ENCODE data around the gene DHX9.

DHX9 gene

DNA sequence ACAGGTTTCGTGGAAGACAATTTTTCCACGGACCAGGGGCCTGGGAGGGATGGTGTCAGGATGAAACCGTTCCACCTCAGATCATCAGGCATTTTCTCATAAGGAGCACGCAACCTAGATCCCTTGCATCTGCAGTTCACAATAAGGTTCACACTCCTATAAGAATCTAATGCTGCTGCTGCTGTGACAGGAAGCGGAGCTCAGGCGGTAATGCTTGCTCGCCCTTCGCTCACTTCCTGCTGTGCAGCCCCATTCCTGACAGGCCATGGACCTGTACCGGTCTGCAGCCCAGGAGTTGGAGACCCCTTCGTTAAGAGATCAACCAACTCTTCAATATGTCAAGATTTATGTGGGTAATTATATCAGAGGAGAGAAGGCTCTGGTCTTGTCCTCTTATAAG, 3.3 kb upstream of the DHX9 start:
- no peak for DNase-seq (ENCODE audit: low read depth in 2 of 3, low spot score in 2 of 3)

GRCh38 chr1:182841368-182841988, 2.3 kb downstream of the DHX9 start:
- no peak for DNase-seq (ENCODE audit: low read depth in 2 of 3, low spot score in 2 of 3)

GRCh38 chr1:182842265-182842664, 3.1 kb downstream of the DHX9 start:
- no peak for DNase-seq (ENCODE audit: low read depth in 2 of 3, low spot score in 2 of 3)

DNA sequence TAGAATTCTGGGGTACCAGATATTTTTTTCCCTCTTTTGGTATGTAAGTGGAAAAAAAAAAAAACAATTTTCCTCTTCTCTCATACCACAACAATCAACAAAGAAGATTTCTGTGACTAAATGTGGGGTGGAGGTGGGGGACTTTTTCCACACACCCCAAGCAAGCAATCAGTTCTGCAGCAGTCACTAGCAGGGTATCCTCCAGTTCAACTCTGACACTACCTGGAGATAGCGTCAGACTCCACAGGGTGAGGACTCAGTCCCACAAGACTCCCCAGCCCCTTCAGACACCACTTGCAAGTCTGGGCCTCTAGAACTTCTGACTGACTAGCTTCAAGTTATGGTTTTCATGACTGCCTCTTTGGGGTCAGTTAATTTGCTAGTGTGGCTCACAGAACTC, 6.2 kb downstream of the DHX9 start:
- no peak for DNase-seq (ENCODE audit: low read depth in 2 of 3, low spot score in 2 of 3)

DNA sequence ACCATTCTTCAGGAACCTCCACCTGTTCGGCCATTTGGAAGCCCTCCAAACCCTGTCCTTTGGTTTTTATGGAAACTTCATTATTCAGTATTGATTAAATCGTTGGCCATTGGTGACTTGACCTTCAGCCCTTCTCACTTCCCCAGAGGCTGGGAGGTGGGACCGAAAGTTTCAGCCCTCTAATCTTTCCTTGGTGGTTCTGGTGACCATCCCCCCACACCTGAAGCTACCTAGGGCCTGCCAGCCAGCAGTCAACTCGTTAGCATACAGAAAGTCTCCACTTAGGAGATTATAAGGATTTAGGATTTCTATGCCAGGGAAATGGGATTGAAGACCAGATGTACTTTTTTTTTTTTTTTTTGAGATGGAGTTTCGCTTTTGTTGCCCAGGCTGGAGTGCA, 6.7 kb downstream of the DHX9 start:
- DNase-seq (ENCODE audit: low read depth in 2 of 3, low spot score in 2 of 3) = no peak

- DNase-seq (ENCODE audit: low read depth in 2 of 3, low spot score in 2 of 3) = no peak
Observed at GRCh38 chr1:182847105-182847504, 8.0 kb downstream of the DHX9 start.

GRCh38 chr1:182848736-182849135, 9.6 kb downstream of the DHX9 start:
- DNase-seq (ENCODE audit: low read depth in 2 of 3, low spot score in 2 of 3) = no peak

GRCh38 chr1:182850319-182850718, 11.2 kb downstream of the DHX9 start:
- DNase-seq (ENCODE audit: low read depth in 2 of 3, low spot score in 2 of 3) = no peak

DNA sequence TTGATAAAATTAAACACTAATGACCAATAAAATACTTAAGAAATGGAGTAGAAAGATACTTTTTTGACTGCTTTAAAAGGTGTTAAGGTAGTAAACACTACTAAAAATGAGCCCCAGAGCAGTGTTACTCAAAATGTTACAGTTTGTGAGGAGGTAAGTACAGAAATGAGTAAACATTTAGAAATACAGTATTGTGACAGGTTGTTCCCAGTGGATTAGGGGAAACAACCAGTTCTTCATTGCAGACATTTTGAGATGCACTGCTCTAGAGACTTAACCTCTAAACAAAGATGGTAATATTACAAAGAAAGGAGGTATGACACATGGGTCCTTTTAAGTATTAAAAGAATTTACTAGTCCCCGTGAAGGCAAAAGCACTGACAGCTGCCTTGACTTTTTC, 12.7 kb downstream of the DHX9 start:
- no peak for DNase-seq (ENCODE audit: low read depth in 2 of 3, low spot score in 2 of 3)

DNA sequence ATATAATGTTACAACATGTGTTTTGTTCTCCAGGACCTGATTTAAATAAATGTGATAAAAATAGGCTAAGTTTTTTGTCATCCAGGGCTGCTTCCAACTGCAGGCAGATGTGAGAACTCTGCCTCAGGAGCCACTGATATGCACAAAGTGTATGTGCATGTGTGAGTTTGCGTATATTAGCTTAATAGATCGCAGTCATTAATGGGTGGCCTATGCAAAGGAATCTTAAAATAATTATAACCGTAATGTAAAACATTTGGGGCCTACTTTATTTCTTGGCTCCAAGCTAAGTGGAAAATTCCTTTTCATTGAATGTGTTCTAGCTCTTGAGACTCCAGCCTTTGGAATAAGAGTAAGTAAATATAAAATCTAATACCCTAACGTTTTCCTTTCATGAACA, 16.8 kb downstream of the DHX9 start:
- no peak for DNase-seq (ENCODE audit: low read depth in 2 of 3, low spot score in 2 of 3)

GRCh38 chr1:182857212-182857611, 18.1 kb downstream of the DHX9 start:
- no peak for DNase-seq (ENCODE audit: low read depth in 2 of 3, low spot score in 2 of 3)

DNA sequence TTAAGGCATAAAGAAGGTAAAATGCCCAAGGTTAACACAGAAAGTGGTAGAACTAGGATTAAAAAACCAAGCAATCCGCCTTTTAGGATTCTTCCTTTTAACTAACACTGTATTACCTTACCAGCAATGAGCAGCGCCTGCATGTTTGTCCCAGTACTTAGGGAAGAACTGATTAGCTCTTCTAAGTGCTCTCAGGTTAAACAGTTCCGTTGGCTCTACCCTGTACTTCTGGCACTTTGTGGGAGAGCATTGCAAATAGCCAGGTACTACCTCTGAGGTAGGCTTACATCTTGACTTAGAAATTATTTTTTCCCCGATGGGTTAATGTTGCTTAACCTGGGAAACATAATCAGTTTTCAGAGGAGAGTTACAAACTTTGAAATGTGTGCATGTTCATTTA, 21.5 kb downstream of the DHX9 start:
- DNase-seq (ENCODE audit: low read depth in 2 of 3, low spot score in 2 of 3) = no peak

DNA sequence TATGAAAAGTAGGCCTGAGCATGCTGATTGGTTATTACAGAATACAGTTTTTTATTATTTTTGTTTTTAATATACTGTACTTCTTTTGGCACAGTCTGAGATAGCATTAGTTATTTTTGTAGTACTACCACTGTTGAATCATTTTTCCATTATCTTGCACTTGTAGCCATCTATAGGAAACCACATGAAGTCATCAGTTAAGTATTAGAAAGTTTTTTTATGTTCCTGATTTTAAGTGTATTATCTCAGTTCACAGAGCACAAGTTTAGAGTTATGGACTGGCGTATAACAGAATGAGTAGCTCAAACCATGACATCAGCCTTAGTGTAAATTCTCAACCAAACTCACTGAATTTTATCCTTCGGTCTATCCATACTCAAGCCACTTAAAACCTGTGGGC, 22.8 kb downstream of the DHX9 start:
- no peak for DNase-seq (ENCODE audit: low read depth in 2 of 3, low spot score in 2 of 3)

- DNase-seq (ENCODE audit: low read depth in 2 of 3, low spot score in 2 of 3) = no peak
Observed at GRCh38 chr1:182862827-182863226, 23.7 kb downstream of the DHX9 start.

DNA sequence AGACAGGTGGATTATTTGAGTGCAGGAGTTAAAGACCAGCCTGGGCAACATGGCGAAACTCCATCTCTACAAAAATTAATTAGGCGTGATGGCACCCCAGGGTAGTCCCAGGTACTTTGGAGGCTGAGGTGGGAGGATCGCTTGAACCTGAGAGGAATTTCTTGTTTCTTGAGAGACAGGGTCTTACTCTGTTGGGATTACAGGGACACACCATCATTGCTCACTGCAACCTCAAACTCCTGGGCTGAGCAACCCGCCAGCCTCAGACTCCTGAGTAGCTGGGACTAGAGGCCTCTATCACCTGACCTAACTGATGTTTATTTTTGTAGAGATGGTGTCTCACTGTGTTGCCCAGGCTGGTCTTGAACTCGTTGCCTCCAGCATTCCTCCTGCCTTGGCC, 24.8 kb downstream of the DHX9 start:
- DNase-seq (ENCODE audit: low read depth in 2 of 3, low spot score in 2 of 3) = no peak

GRCh38 chr1:182867861-182868260, 28.7 kb downstream of the DHX9 start:
- no peak for DNase-seq (ENCODE audit: low read depth in 2 of 3, low spot score in 2 of 3)

- no peak for DNase-seq (ENCODE audit: low read depth in 2 of 3, low spot score in 2 of 3)
Observed at GRCh38 chr1:182869241-182869666, 30.1 kb downstream of the DHX9 start.

- no peak for DNase-seq (ENCODE audit: low read depth in 2 of 3, low spot score in 2 of 3)
Observed at GRCh38 chr1:182872881-182873280, 33.7 kb downstream of the DHX9 start.

DNA sequence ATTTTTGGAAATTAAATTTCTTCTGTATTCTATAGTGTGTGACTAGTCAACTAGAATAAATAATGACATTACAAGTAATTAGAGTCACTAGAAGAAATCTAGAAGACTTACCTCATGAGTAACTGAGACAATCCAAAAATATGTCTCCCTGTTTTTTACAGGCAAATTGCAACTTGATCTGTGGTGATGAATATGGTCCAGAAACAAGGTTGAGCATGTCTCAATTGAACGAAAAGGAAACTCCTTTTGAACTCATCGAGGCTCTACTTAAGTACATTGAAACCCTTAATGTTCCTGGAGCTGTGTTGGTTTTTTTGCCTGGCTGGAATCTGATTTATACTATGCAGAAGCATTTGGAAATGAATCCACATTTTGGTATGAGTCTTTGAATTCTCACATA, 36.7 kb downstream of the DHX9 start:
- DNase-seq (ENCODE audit: low read depth in 2 of 3, low spot score in 2 of 3) = no peak

GRCh38 chr1:182877331-182877730, 38.2 kb downstream of the DHX9 start:
- no peak for DNase-seq (ENCODE audit: low read depth in 2 of 3, low spot score in 2 of 3)

DNA sequence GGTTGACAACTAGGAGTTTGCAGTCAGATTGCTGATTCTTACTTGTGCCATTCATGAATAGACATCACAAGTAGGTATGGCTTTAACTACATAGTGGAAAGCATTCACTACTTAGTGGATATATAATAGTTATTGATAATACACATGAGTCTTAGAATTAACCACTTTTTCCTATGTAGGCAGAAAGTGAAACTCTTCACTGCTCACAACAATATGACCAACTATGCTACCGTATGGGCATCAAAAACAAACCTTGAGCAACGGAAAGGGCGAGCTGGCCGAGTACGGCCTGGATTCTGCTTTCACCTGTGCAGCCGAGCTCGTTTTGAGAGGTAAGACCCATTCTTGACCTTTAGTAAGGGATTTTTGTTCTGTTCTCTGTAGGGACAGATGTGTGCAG, 38.7 kb downstream of the DHX9 start:
- DNase-seq (ENCODE audit: low read depth in 2 of 3, low spot score in 2 of 3) = no peak

GRCh38 chr1:182884872-182885271, 45.7 kb downstream of the DHX9 start:
- no peak for DNase-seq (ENCODE audit: low read depth in 2 of 3, low spot score in 2 of 3)

DNA sequence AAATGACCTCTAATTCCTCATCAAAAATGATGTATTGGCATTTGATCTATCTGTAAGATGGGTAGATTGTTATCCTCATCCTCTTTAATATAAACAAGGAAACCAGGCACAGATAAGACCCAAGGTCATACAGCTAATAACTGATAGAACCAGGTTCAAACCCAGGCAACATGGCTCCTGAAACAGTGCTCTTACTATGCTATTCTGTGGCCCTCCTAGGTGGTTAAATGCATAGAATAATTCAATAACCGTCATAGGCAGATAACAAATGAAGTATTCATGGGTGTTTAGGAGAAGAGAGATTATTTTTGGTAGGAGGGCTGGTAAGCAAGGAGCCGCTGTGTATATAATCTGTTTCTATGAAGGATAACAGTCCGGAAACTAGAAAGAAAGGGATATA, 46.4 kb downstream of the DHX9 start:
- no peak for DNase-seq (ENCODE audit: low read depth in 2 of 3, low spot score in 2 of 3)

DNA sequence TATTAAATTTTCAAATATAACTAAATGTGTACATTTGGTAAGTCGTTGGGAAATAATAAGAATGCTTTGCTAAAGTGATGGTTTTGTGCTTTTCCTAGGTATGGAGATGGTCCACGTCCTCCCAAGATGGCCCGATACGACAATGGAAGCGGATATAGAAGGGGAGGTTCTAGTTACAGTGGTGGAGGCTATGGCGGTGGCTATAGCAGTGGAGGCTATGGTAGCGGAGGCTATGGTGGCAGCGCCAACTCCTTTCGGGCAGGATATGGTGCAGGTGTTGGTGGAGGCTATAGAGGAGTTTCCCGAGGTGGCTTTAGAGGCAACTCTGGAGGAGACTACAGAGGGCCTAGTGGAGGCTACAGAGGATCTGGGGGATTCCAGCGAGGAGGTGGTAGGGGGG, 47.8 kb downstream of the DHX9 start:
- no peak for DNase-seq (ENCODE audit: low read depth in 2 of 3, low spot score in 2 of 3)
